NCI-H2081 treated with DMSO at 0.1 percent for 48 hours (cell line): ENCODE results near the gene IL1F10.

ENCODE experiments used
- DNase-seq: peaks from one replicate; lab custom pipeline; 2025; lab: John Stamatoyannopoulos, UW

The IL1F10 gene

GRCh38 chr2:113067681-113068080, at the start of gene IL1F10:
IL1F10 (plus strand) TSS chr2:113067970; CDS start chr2:113072739, 4,769 bp downstream.
- DNase-seq = no peak

GRCh38 chr2:113018509-113018908, 49.3 kb upstream of the IL1F10 start:
- no peak for DNase-seq

- DNase-seq = no peak
These were observed 46.5 kb upstream of the IL1F10 start for GRCh38 chr2:113021312-113021711.

GRCh38 chr2:113024764-113025163, 43.0 kb upstream of the IL1F10 start:
- DNase-seq = no peak

GRCh38 chr2:113025737-113026136, 42.0 kb upstream of the IL1F10 start:
- DNase-seq = no peak

- no peak for DNase-seq
These were observed 40.1 kb upstream of the IL1F10 start for GRCh38 chr2:113027691-113028090.

GRCh38 chr2:113028112-113028511, 39.7 kb upstream of the IL1F10 start:
- DNase-seq = no peak

GRCh38 chr2:113032737-113033136, 35.0 kb upstream of the IL1F10 start:
- no peak for DNase-seq

- no peak for DNase-seq
These were observed 33.8 kb upstream of the IL1F10 start for GRCh38 chr2:113034016-113034415.

- DNase-seq = no peak
These were observed 31.0 kb upstream of the IL1F10 start for GRCh38 chr2:113036763-113037162.

GRCh38 chr2:113038291-113038690, 29.5 kb upstream of the IL1F10 start:
- DNase-seq = no peak

- no peak for DNase-seq
These were observed 28.6 kb upstream of the IL1F10 start for GRCh38 chr2:113039158-113039557.

GRCh38 chr2:113039719-113040118, 28.1 kb upstream of the IL1F10 start:
- DNase-seq = no peak

- no peak for DNase-seq
These were observed 25.9 kb upstream of the IL1F10 start for GRCh38 chr2:113041871-113042270.

GRCh38 chr2:113046465-113046864, 21.3 kb upstream of the IL1F10 start:
- no peak for DNase-seq

- no peak for DNase-seq
These were observed 16.6 kb upstream of the IL1F10 start for GRCh38 chr2:113050921-113051895.

- no peak for DNase-seq
These were observed 15.3 kb upstream of the IL1F10 start, which contains the start of gene IL36B for GRCh38 chr2:113052396-113052917. IL36B (minus strand) TSS chr2:113052867.

GRCh38 chr2:113053666-113054065, 14.1 kb upstream of the IL1F10 start:
- DNase-seq = no peak

- DNase-seq = no peak
These were observed 13.7 kb upstream of the IL1F10 start for GRCh38 chr2:113054066-113054465.

- no peak for DNase-seq
These were observed 11.2 kb upstream of the IL1F10 start for GRCh38 chr2:113056521-113056920.

GRCh38 chr2:113057117-113057516, 10.7 kb upstream of the IL1F10 start:
- DNase-seq = no peak

GRCh38 chr2:113058411-113058994, 9.3 kb upstream of the IL1F10 start:
- no peak for DNase-seq
